A549 (cell line): Measurements from ENCODE around the gene DSCAML1. TPM values are rescaled to one million over a fixed set of nuclear protein-coding genes. Genes with fewer than 3 reads are reported as not detected.

ENCODE experiments used
- ATAC-seq, 2 experiments: fragments of 200-7000 bp in 1 of 2; fragments of >200 bp in 1 of 2; cut with Nextera tagmentation in 1 of 2; cut with Tn5 transposase in 1 of 2; 3 replicates each; pipeline versions ENCODE4 v1.8.0 to v1.9.1; 2018 to 2020; ENCODE audit warnings: mild to moderate bottlenecking in 1 of 2, moderate library complexity in 1 of 2
- CTCF ChIA-PET: fragments of 300-600 bp; sonication (Branson Sonifier 250); formaldehyde crosslinking; extraction: SDS; loops from one replicate; lab custom pipeline; 2021; ENCODE audit warnings: antibody characterized with exemption, inconsistent platforms; lab: Yijun Ruan, JAX
- POLR2A ChIA-PET: fragments of 350-600 bp; formaldehyde crosslinking; extraction: SDS; loops from one replicate; lab custom pipeline; 2021; ENCODE audit warnings: antibody characterized with exemption, inconsistent platforms; lab: Yijun Ruan, JAX
- DNase-seq, 2 experiments: peaks; one replicate each; pipeline versions ENCODE4 v3.0.0 to v3.0.0-alpha.2; 2011 to 2016; ENCODE audit warnings: low read depth in 1 of 2, low spot score in 1 of 2
- FAIRE-seq: peaks from 2 replicates; lab custom pipeline; 2011; peaks lifted over from hg19 to GRCh38; lab: Jason Lieb, UNC
- H3K27ac ChIP-seq, 2 experiments: fragments of >200 bp; sonication (Bioruptor Twin); formaldehyde crosslinking; 3 replicates each; pipeline ENCODE4 v1.5.1; 2016 to 2017
- H3K4me1 ChIP-seq: fragments of >200 bp; sonication (Bioruptor Twin); formaldehyde crosslinking; 3 replicates; pipeline ENCODE4 v1.6.1; 2016
- H3K4me2 ChIP-seq: fragments of >200 bp; sonication (Bioruptor Twin); formaldehyde crosslinking; 3 replicates; pipeline ENCODE4 v1.6.1; 2016
- H3K4me3 ChIP-seq: fragments of >200 bp; sonication (Bioruptor Twin); formaldehyde crosslinking; 3 replicates; pipeline ENCODE4 v1.5.1; 2016
- H3K9me3 ChIP-seq: fragments of >200 bp; sonication (Bioruptor Twin); formaldehyde crosslinking; 3 replicates; pipeline ENCODE4 v1.6.1; 2016
- BCL3 ChIP-seq: fragments of >200 bp; sonication (Bioruptor Twin); formaldehyde crosslinking; IDR thresholded peaks from 3 replicates; pipeline ENCODE4 v1.6.1; 2016
- CBX8 ChIP-seq: fragments of 200-600 bp; sonication (generic); IDR thresholded peaks from 2 replicates; pipeline ENCODE4 v1.6.1; 2016
- EHF ChIP-seq: fragments of 250-450 bp; sonication (Bioruptor Pico); IDR thresholded peaks from 2 replicates; pipeline ENCODE4 v1.5.0; 2020; ENCODE audit warnings: mild to moderate bottlenecking
- FOSB ChIP-seq: fragments of 250-450 bp; sonication (Bioruptor Pico); IDR thresholded peaks from 2 replicates; pipeline ENCODE4 v1.5.0; 2020; ENCODE audit warnings: mild to moderate bottlenecking, moderate library complexity
- HMGXB4 ChIP-seq: fragments of 250-450 bp; sonication (Bioruptor Pico); IDR thresholded peaks from 2 replicates; pipeline ENCODE4 v1.5.0; 2021; ENCODE audit warnings: mild to moderate bottlenecking, moderate library complexity, borderline replicate concordance
- JUN ChIP-seq, 2 experiments: fragments of >200 bp; sonication (Bioruptor Twin); formaldehyde crosslinking; IDR thresholded peaks; 2 replicates in 1 of 2; 3 replicates in 1 of 2; pipeline ENCODE4 v1.6.1; 2016 to 2017
- JUNB ChIP-seq: fragments of >200 bp; sonication (Bioruptor Twin); formaldehyde crosslinking; IDR thresholded peaks from 2 replicates; pipeline ENCODE4 v1.6.1; 2016
- KDM1A ChIP-seq: fragments of 200-600 bp; sonication (generic); IDR thresholded peaks from 2 replicates; pipeline ENCODE4 v1.6.1; 2016; ENCODE audit warnings: low read depth, mild to moderate bottlenecking
- MAFK ChIP-seq: fragments of 450-650 bp; IDR thresholded peaks from 2 replicates; pipeline ENCODE4 v1.6.1; 2014; ENCODE audit not compliant: partially characterized antibody
- PHF8 ChIP-seq: fragments of 200-600 bp; sonication (generic); IDR thresholded peaks from 2 replicates; pipeline ENCODE4 v1.6.1; 2016; ENCODE audit warnings: low read depth, mild to moderate bottlenecking, antibody characterized with exemption, moderate library complexity, borderline replicate concordance
- POLR2AphosphoS2 ChIP-seq: conservative IDR thresholded peaks from 2 replicates; pipeline ENCODE4 v1.6.1; 2012; ENCODE audit warnings: low read length, improper control_type of control experiment, inconsistent platforms
- RAD21 ChIP-seq, 2 experiments: fragments of >200 bp in 1 of 2; sonication (Bioruptor Twin) in 1 of 2; formaldehyde crosslinking in 1 of 2; IDR thresholded peaks in 1 of 2; conservative IDR thresholded peaks in 1 of 2; 2 replicates in 1 of 2; 3 replicates in 1 of 2; pipeline ENCODE4 v1.6.1; 2012 to 2018; ENCODE audit warnings: inconsistent platforms in 1 of 2
- RCOR1 ChIP-seq: fragments of 150-350 bp; IDR thresholded peaks from 2 replicates; pipeline ENCODE4 v1.6.1; 2014; ENCODE audit warnings: antibody characterized with exemption, low read length, low read depth
- REST ChIP-seq: fragments of 200-600 bp; sonication (generic); IDR thresholded peaks from 2 replicates; pipeline ENCODE4 v1.6.1; 2016; ENCODE audit warnings: antibody characterized with exemption, mild to moderate bottlenecking, moderate library complexity
- TFCP2L1 ChIP-seq: fragments of 250-450 bp; sonication (Bioruptor Pico); IDR thresholded peaks from 2 replicates; pipeline ENCODE4 v1.5.0; 2021; ENCODE audit warnings: mild to moderate bottlenecking
- USF2 ChIP-seq: fragments of 450-650 bp; IDR thresholded peaks from 2 replicates; pipeline ENCODE4 v1.6.1; 2014; ENCODE audit warnings: antibody characterized with exemption
- ZC3H11A ChIP-seq: fragments of 450-650 bp; IDR thresholded peaks from 2 replicates; pipeline ENCODE4 v1.6.1; 2014; ENCODE audit warnings: antibody characterized with exemption, mild to moderate bottlenecking
- WGBS: methylation state at CpG from one replicate; pipeline ENCODE4 v1.1.6; 2017; ENCODE audit errors: missing lambda C conversion rate; 5-methylcytosine and 5-hydroxymethylcytosine counted together
- polyA plus RNA-seq, 4 experiments: library from polyadenylated mRNA; depleted of rRNA in 3 of 4; stranded (reverse); fragments of >200 nt; fragmentation: RNase III in 1 of 4; extraction: RNeasy Plus Mini Kit Qiagen cat#74134 plus additional on column Dnase treatment in 1 of 4; gene quantifications; 2 replicates in 3 of 4; 3 replicates in 1 of 4; pipeline ENCODE4 v1.2.3, GENCODE V29; 2011 to 2017
- TF ChIP-seq, protein P1 (sequence below): IDR thresholded peaks from 2 replicates; pipeline ENCODE4 v1.6.1; 2012

DSCAML1 gene
- polyA plus RNA-seq, 2 of the 4 experiments (the other 2 are of a cell fraction), result 0.12 to 0.31 TPM

- no peak for FAIRE-seq
- ChIA-PET POLR2A (no interaction called here), CTCF (interaction anchor here (1.0 kb wide), 1 partner anchor 235 kb away, joined by 3 read pairs; no protein-coding TSS in a partner anchor)
- TF ChIP-seq MAFK, result no peak
- no peak for ATAC-seq
- H3K4me3 ChIP-seq, result no peak overlapping the region
- no peaks in the 10 kb centered on the region for H3K4me1 ChIP-seq
- H3K9me3 ChIP-seq, result no peaks in the 10 kb centered on the region
- WGBS, result 87% methylated on average over 7 of the region's 7 CpGs
- no peak overlapping the region for H3K4me2 ChIP-seq
- H3K27ac ChIP-seq, result no peak overlapping the region
- no peak for DNase-seq
These were observed 85.7 kb downstream of the DSCAML1 start for GRCh38 chr11:117711331-117711730.

- no peak for TF ChIP-seq KDM1A
- no peak for TF ChIP-seq POLR2AphosphoS2
- TF ChIP-seq TFCP2L1 (CRISPR knock-in tag), result no peak
- no peak for TF ChIP-seq JUNB
- no peak for TF ChIP-seq PHF8
- TF ChIP-seq, all 56 proteins: peak for 0
- Histone ChIP-seq H3K4me3 (no peak overlapping the region), H3K4me2 (no peak overlapping the region), H3K4me1 (no peaks in the 10 kb centered on the region), H3K9me3 (no peaks in the 10 kb centered on the region), H3K27ac (no peak overlapping the region)
- no peak for ATAC-seq
- CTCF ChIA-PET, result no interaction called here
- POLR2A ChIA-PET, result no interaction called here
- 82% methylated on average over 4 of the region's 4 CpGs for WGBS
- FAIRE-seq, result no peak
- no peak for DNase-seq
These were observed 86.8 kb downstream of the DSCAML1 start for GRCh38 chr11:117710211-117710610.

DNA sequence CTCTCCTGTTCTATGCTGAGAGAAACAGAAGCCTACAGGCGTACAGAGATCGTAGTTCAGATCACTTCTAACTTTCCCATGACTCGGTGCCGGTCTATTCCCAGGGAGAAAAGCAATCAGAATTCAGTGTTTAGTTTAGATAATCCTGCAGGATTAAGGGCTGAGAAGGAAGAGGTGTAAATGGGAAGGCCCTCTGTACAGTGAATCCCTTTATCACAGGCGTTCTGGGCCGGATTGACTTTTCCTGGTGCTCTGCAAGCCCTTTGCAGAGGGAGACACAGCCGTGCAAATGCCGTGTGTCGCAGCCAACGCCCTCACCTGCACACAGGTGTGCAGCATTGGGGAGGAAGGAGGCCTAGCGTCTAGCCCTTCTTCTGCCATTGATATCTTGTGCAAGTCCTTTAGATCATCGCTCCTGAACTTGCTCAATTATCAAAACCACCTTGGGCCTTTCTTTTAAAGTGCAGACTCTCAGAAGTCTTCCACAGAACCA lies 90.6 kb downstream of the DSCAML1 start:
- FAIRE-seq (no peak), ATAC-seq (no peak), DNase-seq (no peak)
- POLR2A ChIA-PET, result no interaction called here
- peaks cover 18% of the 10 kb centered on the region for H3K4me1 ChIP-seq
- H3K4me2 ChIP-seq, result no peak overlapping the region
- H3K9me3 ChIP-seq, result no peaks in the 10 kb centered on the region
- TF ChIP-seq BCL3 (no peak), FOSB (CRISPR knock-in tag) (no peak), USF2 (no peak), EHF (CRISPR knock-in tag) (no peak), REST (no peak), RCOR1 (no peak), CBX8 (no peak), PHF8 (no peak), RAD21 (conservative IDR thresholded peaks at IDR 0.05 in 1 of 2, IDR thresholded peaks at IDR 0.05 in 1 of 2) (no peak), ZC3H11A (no peak), HMGXB4 (CRISPR knock-in tag) (no peak), JUN (IDR thresholded peaks at IDR 0.05) (no peak)
- TF ChIP-seq, protein P1, sequence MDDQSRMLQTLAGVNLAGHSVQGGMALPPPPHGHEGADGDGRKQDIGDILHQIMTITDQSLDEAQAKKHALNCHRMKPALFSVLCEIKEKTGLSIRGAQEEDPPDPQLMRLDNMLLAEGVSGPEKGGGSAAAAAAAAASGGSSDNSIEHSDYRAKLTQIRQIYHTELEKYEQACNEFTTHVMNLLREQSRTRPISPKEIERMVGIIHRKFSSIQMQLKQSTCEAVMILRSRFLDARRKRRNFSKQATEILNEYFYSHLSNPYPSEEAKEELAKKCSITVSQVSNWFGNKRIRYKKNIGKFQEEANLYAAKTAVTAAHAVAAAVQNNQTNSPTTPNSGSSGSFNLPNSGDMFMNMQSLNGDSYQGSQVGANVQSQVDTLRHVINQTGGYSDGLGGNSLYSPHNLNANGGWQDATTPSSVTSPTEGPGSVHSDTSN, result no peak
- CTCF ChIA-PET, result no interaction called here
- no peak overlapping the region for H3K27ac ChIP-seq
- WGBS, result 85% methylated on average over 11 of the region's 12 CpGs
- H3K4me3 ChIP-seq, result no peak overlapping the region
